Fibroblast of lung (primary cell): Measurements from ENCODE around the gene LIN37. TPM values are rescaled to one million over a fixed set of nuclear protein-coding genes. Genes with fewer than 3 reads are reported as not detected.

Experiments
- DNase-seq, 2 donors: peaks; one replicate each; pipeline versions ENCODE4 v3.0.0 to v3.0.0-alpha.2; 2010; ENCODE audit warnings: low read depth in 2 of 2
- H2AFZ ChIP-seq: 2 replicates; pipeline ENCODE4 v1.5.1; 2012; ENCODE audit warnings: low read length, control low read depth, inconsistent platforms
- H3K27ac ChIP-seq: 2 replicates; pipeline ENCODE4 v1.5.1; 2011; ENCODE audit warnings: low read length, control low read depth; ENCODE audit not compliant: insufficient read depth
- H3K27me3 ChIP-seq: 2 replicates; pipeline ENCODE4 v1.5.1; 2011; ENCODE audit warnings: mild to moderate bottlenecking, low read length; ENCODE audit not compliant: control insufficient read depth, insufficient read depth
- H3K36me3 ChIP-seq: 2 replicates; pipeline ENCODE4 v1.5.1; 2011; ENCODE audit warnings: low read length; ENCODE audit not compliant: control insufficient read depth, insufficient read depth
- H3K4me1 ChIP-seq: 2 replicates; pipeline ENCODE4 v1.5.1; 2011; ENCODE audit warnings: low read length; ENCODE audit not compliant: control insufficient read depth, insufficient read depth; ENCODE audit errors: extremely low read depth
- H3K4me2 ChIP-seq: 2 replicates; pipeline ENCODE4 v1.5.1; 2011; ENCODE audit warnings: low read length, control low read depth; ENCODE audit not compliant: insufficient read depth; ENCODE audit errors: extremely low read depth
- H3K4me3 ChIP-seq, 4 experiments: fragments of 200-600 bp in 1 of 4; sonication (generic) in 1 of 4; replicated peaks in 1 of 4; 2 replicates each; pipeline ENCODE4 v1.5.1; 2011 to 2016; ENCODE audit warnings: low read length in 4 of 4, low read depth in 3 of 4, mild to moderate bottlenecking in 3 of 4, control low read depth in 2 of 4, inconsistent platforms in 1 of 4, mixed read lengths in 1 of 4; ENCODE audit not compliant: insufficient read depth in 1 of 4; ENCODE audit errors: control extremely low read depth in 1 of 4
- H3K79me2 ChIP-seq: 2 replicates; pipeline ENCODE4 v1.5.1; 2012; ENCODE audit warnings: mild to moderate bottlenecking, low read length, inconsistent platforms; ENCODE audit not compliant: control insufficient read depth, insufficient read depth
- H3K9ac ChIP-seq: 2 replicates; pipeline ENCODE4 v1.5.1; 2011; ENCODE audit warnings: mild to moderate bottlenecking, low read length, control low read depth; ENCODE audit not compliant: insufficient read depth
- H3K9me3 ChIP-seq: 2 replicates; pipeline ENCODE4 v1.5.1; 2012; ENCODE audit warnings: low read depth, low read length; ENCODE audit not compliant: control insufficient read depth, insufficient read depth
- H4K20me1 ChIP-seq: 2 replicates; pipeline ENCODE4 v1.5.1; 2011; ENCODE audit warnings: low read length; ENCODE audit not compliant: control insufficient read depth, insufficient read depth; ENCODE audit errors: extremely low read depth
- CTCF ChIP-seq, 2 donors: IDR thresholded peaks in 1 of 2; conservative IDR thresholded peaks in 1 of 2; 1 replicate in 1 of 2; 2 replicates in 1 of 2; pipeline ENCODE4 v1.5.1; 2011 to 2012; ENCODE audit warnings: low read length in 2 of 2, control low read depth in 1 of 2, inconsistent platforms in 1 of 2, low read depth in 1 of 2, mild to moderate bottlenecking in 1 of 2
- EZH2 ChIP-seq: IDR thresholded peaks from 2 replicates; pipeline ENCODE4 v1.5.1; 2012; ENCODE audit warnings: low read length, control low read depth, mild to moderate bottlenecking; ENCODE audit errors: missing control alignments
- polyA plus RNA-seq, 2 donors: library from polyadenylated mRNA; depleted of rRNA in 1 of 2; stranded (reverse) in 1 of 2; unstranded in 1 of 2; fragments of >200 nt; gene quantifications; 2 replicates each; pipeline ENCODE4 v1.2.1, GENCODE V29; 2011 to 2012; ENCODE audit warnings: missing spikeins in 1 of 2
- total RNA-seq: library from RNA; depleted of rRNA; stranded (reverse); fragments of >200 nt; gene quantifications from 2 replicates; pipeline ENCODE4 v1.2.1, GENCODE V29; 2014

LIN37 gene
- total and polyA plus RNA-seq, 2 donors (not counting 1 experiment from before 2014, with no cell fraction given): 6.4 to 10.3 TPM

- no peak overlapping the region for H3K4me3 ChIP-seq
- H3K4me1 ChIP-seq: peaks cover 4% of the 10 kb centered on the region
- H3K27ac ChIP-seq: no peak overlapping the region
- no peaks in the 10 kb centered on the region for H3K9me3 ChIP-seq
- H3K36me3 ChIP-seq: no peaks in the 10 kb centered on the region
- TF ChIP-seq CTCF (conservative IDR thresholded peaks at IDR 0.05 in 1 of 2, IDR thresholded peaks at IDR 0.05 in 1 of 2; ENCODE audit: low read depth in 1 of 2, low read length in 2 of 2) (no peak), EZH2 (no peak)
- H4K20me1 ChIP-seq: no peaks in the 10 kb centered on the region
- no peak overlapping the region for H3K9ac ChIP-seq
- peaks cover 9% of the 10 kb centered on the region for H3K79me2 ChIP-seq
- no peak overlapping the region for H2AFZ ChIP-seq
- H3K27me3 ChIP-seq: peaks cover 2% of the 10 kb centered on the region
- H3K4me2 ChIP-seq: no peak overlapping the region
- no peak for DNase-seq
Observed at GRCh38 chr19:35713904-35714495, 34.4 kb upstream of the LIN37 start.

GRCh38 chr19:35714601-35715354, 33.6 kb upstream of the LIN37 start:
- Histone ChIP-seq H3K4me1 (peaks cover 9% of the 10 kb centered on the region), H3K79me2 (peaks cover 16% of the 10 kb centered on the region), H3K9me3 (no peaks in the 10 kb centered on the region), H3K9ac (no peak overlapping the region), H4K20me1 (no peaks in the 10 kb centered on the region), H3K36me3 (peaks cover 3% of the 10 kb centered on the region), H2AFZ (no peak overlapping the region), H3K27ac (no peak overlapping the region), H3K4me2 (no peak overlapping the region), H3K27me3 (peaks cover 2% of the 10 kb centered on the region), H3K4me3 (no peak overlapping the region)
- TF ChIP-seq CTCF (conservative IDR thresholded peaks at IDR 0.05 in 1 of 2, IDR thresholded peaks at IDR 0.05 in 1 of 2; ENCODE audit: low read depth in 1 of 2, low read length in 2 of 2) (no peak), EZH2 (no peak)
- DNase-seq: no peak

- Histone ChIP-seq H3K79me2 (peaks cover 22% of the 10 kb centered on the region), H4K20me1 (no peaks in the 10 kb centered on the region), H3K4me3 (peak overlapping the region in 1 of 4 experiments; percentile 82), H3K36me3 (peaks cover 7% of the 10 kb centered on the region), H3K9me3 (no peaks in the 10 kb centered on the region), H3K4me1 (peaks cover 9% of the 10 kb centered on the region), H3K27me3 (peaks cover 2% of the 10 kb centered on the region), H3K9ac (no peak overlapping the region), H3K4me2 (no peak overlapping the region), H2AFZ (no peak overlapping the region), H3K27ac (no peak overlapping the region)
- TF ChIP-seq CTCF (conservative IDR thresholded peaks at IDR 0.05 in 1 of 2, IDR thresholded peaks at IDR 0.05 in 1 of 2; ENCODE audit: low read depth in 1 of 2, low read length in 2 of 2) (no peak), EZH2 (no peak)
- DNase-seq: no peak
Observed at GRCh38 chr19:35715355-35715809, 33.0 kb upstream of the LIN37 start.
